Upper lobe of left lung (tissue), 6 donors: ENCODE measurements around the gene PBX3. TPM values are rescaled to one million over a fixed set of nuclear protein-coding genes. Genes with fewer than 3 reads are reported as not detected.

Experiments
- ATAC-seq, 2 donors: fragments of 200-7000 bp; cut with Tn5 transposase; one replicate each; pipeline ENCODE4 v1.9.1; 2022; ENCODE audit warnings: mild to moderate bottlenecking in 2 of 2, moderate library complexity in 2 of 2; ENCODE audit not compliant: low FRiP score in 2 of 2
- DNase-seq, 2 donors: peaks; one replicate each; pipeline ENCODE4 v3.0.0-alpha.2; 2019 to 2020
- H3K27ac ChIP-seq, 4 donors: fragments of 200-600 bp; sonication (generic); one replicate each; pipeline ENCODE4 v1.5.1; 2016 to 2019
- H3K27me3 ChIP-seq, 4 donors: fragments of 200-600 bp; sonication (generic); one replicate each; pipeline ENCODE4 v1.5.1; 2017 to 2019
- H3K36me3 ChIP-seq, 4 donors: fragments of 200-600 bp; sonication (generic); one replicate each; pipeline ENCODE4 v1.5.1; 2016 to 2019
- H3K4me1 ChIP-seq, 4 donors: fragments of 200-600 bp; sonication (generic); one replicate each; pipeline ENCODE4 v1.5.1; 2018 to 2019
- H3K4me3 ChIP-seq, 4 donors: fragments of 200-600 bp; sonication (generic); one replicate each; pipeline ENCODE4 v1.5.1; 2017 to 2019; ENCODE audit warnings: mild to moderate bottlenecking in 2 of 4, moderate library complexity in 1 of 4
- H3K9me3 ChIP-seq, 4 donors: fragments of 200-600 bp; sonication (generic); one replicate each; pipeline ENCODE4 v1.5.1; 2018 to 2019
- EP300 ChIP-seq, 4 donors: sonication (generic); formaldehyde crosslinking; IDR thresholded peaks; one replicate each; pipeline ENCODE4 v1.5.1; 2017; ENCODE audit warnings: antibody characterized with exemption in 4 of 4, control low read depth in 2 of 4
- POLR2A ChIP-seq, 4 donors: fragments of 450-650 bp; IDR thresholded peaks; one replicate each; pipeline ENCODE4 v1.5.1; 2016 to 2017; ENCODE audit warnings: antibody characterized with exemption in 4 of 4, mild to moderate bottlenecking in 2 of 4
- POLR2AphosphoS5 ChIP-seq, 2 donors: sonication (generic); formaldehyde crosslinking; IDR thresholded peaks; one replicate each; pipeline ENCODE4 v1.5.1; 2017; ENCODE audit warnings: antibody characterized with exemption in 2 of 2
- WGBS, 2 donors: methylation state at CpG; one replicate each; pipeline ENCODE4 v1.1.5; 2017 to 2018; 5-methylcytosine and 5-hydroxymethylcytosine counted together
- total RNA-seq, 6 donors: library from RNA; depleted of rRNA in 4 of 6; stranded (reverse); fragments of >200 nt in 4 of 6; gene quantifications; one replicate each; pipeline versions ENCODE4 v1.1.0 to v1.2.1, GENCODE V29; 2016 to 2021
- TF ChIP-seq, protein P1 (sequence below), 6 experiments: fragments of 450-650 bp in 4 of 6; fragments of 200-600 bp in 2 of 6; sonication (generic) in 2 of 6; IDR thresholded peaks; one replicate each; pipeline ENCODE4 v1.5.1; 2016 to 2019; ENCODE audit warnings: antibody characterized with exemption in 6 of 6
- donor health status: DM: no; HTN: no; CAD: no; lungs with moderate emphysema.
- donor health status: DM: no; HTN: yes; CAD: no; lungs with severe emphysema.

PBX3 gene
- total RNA-seq, 6 donors from 2014 or later, result 25.7 to 57.6 (median 41.9) TPM

DNA sequence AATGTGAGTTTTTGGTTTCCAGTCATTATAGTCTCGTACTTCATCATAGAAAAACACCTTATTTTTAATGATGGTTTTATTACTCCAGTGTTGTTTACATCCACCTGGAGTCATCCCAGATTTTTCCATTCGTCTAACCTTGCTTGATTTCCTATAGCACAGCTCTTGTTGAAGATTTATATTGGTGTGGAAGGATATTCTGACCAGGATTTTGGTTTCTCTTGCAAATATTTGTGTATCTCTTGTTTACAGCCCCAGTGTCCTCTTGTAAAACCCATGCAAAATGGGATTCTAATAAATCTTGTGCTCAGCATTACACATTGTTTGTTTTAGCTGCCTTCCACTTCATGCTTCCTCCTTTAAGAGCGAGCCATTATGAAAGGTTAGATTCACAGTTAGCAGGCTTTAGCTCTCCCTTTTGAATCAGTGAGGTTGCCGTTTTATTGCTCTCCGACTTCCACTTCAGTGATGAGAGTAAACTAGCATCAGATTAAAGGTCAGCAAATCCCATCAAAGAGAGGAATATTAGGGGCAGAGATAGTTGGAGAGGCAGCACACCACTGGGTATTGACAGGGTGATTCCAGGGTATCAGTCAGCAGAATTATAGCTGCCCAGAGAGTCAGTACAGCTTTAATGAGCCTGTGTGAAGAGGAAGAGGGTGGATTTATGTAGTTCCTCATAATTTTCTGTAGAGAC lies 157.1 kb downstream of the PBX3 start:
- WGBS, 2 donors, result 49 to 68% methylated on average over 5 of the region's 5 CpGs
- TF ChIP-seq POLR2A (IDR thresholded peaks at IDR 0.05) (no peak), EP300 (IDR thresholded peaks at IDR 0.05) (no peak), POLR2AphosphoS5 (IDR thresholded peaks at IDR 0.05) (no peak)
- TF ChIP-seq, protein P1, sequence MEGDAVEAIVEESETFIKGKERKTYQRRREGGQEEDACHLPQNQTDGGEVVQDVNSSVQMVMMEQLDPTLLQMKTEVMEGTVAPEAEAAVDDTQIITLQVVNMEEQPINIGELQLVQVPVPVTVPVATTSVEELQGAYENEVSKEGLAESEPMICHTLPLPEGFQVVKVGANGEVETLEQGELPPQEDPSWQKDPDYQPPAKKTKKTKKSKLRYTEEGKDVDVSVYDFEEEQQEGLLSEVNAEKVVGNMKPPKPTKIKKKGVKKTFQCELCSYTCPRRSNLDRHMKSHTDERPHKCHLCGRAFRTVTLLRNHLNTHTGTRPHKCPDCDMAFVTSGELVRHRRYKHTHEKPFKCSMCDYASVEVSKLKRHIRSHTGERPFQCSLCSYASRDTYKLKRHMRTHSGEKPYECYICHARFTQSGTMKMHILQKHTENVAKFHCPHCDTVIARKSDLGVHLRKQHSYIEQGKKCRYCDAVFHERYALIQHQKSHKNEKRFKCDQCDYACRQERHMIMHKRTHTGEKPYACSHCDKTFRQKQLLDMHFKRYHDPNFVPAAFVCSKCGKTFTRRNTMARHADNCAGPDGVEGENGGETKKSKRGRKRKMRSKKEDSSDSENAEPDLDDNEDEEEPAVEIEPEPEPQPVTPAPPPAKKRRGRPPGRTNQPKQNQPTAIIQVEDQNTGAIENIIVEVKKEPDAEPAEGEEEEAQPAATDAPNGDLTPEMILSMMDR (IDR thresholded peaks at IDR 0.05), result no peak
- H3K9me3 ChIP-seq, result no peaks in the 10 kb centered on the region
- peaks cover 0 to 5% (median 0%) of the 10 kb centered on the region in 4 donors for H3K4me1 ChIP-seq
- no peak overlapping the region for H3K27ac ChIP-seq
- H3K36me3 ChIP-seq, result no peaks in the 10 kb centered on the region
- H3K27me3 ChIP-seq, result no peaks in the 10 kb centered on the region
- DNase-seq, result no peak
- H3K4me3 ChIP-seq, result no peak overlapping the region
- peak in 1 of 2 donors; percentile 75 for ATAC-seq

DNA sequence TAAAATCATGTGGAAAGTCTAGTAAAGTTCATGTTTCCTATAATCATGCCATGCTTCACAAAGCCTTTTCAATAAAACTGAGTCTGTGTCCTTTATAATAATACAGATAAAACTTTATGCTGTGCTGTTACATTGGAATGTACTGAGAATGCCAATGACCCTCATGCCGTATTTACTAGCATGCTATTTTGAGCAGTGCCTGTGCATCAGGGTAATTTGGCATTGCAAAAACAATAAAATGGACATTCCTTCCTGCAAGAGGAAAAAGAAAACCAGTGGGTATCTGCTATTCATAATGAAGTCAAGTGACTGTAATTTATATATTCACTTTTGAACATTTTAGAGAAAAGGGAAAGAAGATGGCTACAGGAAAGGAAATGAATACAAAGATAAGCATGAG lies 159.0 kb downstream of the PBX3 start:
- H3K4me3 ChIP-seq, result no peak overlapping the region
- H3K27me3 ChIP-seq, result no peaks in the 10 kb centered on the region
- no peaks in the 10 kb centered on the region for H3K36me3 ChIP-seq
- ATAC-seq (no peak), DNase-seq (no peak)
- WGBS, 2 donors, result 59 to 67% methylated on average over 1 of the region's 1 CpG
- no peaks in the 10 kb centered on the region for H3K9me3 ChIP-seq
- no peak overlapping the region for H3K27ac ChIP-seq
- H3K4me1 ChIP-seq, result peaks cover 0 to 5% (median 0%) of the 10 kb centered on the region in 4 donors
- TF ChIP-seq, protein P1 (IDR thresholded peaks at IDR 0.05), result no peak
- no peak for TF ChIP-seq EP300 (IDR thresholded peaks at IDR 0.05)
- no peak for TF ChIP-seq POLR2AphosphoS5 (IDR thresholded peaks at IDR 0.05)
- TF ChIP-seq POLR2A (IDR thresholded peaks at IDR 0.05), result no peak

DNA sequence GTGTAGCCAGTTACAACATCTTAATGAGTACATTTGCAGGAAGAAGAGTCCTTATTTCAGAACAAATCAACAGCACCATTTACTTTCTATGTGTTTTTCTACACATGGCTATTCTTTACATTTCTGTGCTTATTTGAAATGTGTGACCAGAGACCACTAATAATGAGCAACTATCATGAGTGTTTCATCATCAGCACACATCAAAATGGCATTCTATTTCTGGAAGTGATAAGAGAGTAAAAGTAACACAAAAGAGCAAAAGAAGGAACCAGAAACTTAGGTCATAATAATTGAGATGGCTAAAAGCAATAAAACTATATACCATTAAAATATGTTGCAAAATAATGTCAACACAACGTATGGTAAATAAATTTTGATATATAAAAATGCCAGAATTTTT lies 159.7 kb downstream of the PBX3 start:
- Histone ChIP-seq H3K4me1 (peaks cover 0 to 5% (median 0%) of the 10 kb centered on the region in 4 donors), H3K4me3 (no peak overlapping the region), H3K27ac (no peak overlapping the region), H3K36me3 (no peaks in the 10 kb centered on the region), H3K9me3 (no peaks in the 10 kb centered on the region), H3K27me3 (no peaks in the 10 kb centered on the region)
- DNase-seq, result no peak
- ATAC-seq, result no peak
- TF ChIP-seq POLR2A (IDR thresholded peaks at IDR 0.05) (no peak), POLR2AphosphoS5 (IDR thresholded peaks at IDR 0.05) (no peak), EP300 (IDR thresholded peaks at IDR 0.05) (no peak)
- TF ChIP-seq, protein P1 (IDR thresholded peaks at IDR 0.05), result no peak
- 82 to 86% methylated on average over 1 of the region's 1 CpG for WGBS, 2 donors

DNA sequence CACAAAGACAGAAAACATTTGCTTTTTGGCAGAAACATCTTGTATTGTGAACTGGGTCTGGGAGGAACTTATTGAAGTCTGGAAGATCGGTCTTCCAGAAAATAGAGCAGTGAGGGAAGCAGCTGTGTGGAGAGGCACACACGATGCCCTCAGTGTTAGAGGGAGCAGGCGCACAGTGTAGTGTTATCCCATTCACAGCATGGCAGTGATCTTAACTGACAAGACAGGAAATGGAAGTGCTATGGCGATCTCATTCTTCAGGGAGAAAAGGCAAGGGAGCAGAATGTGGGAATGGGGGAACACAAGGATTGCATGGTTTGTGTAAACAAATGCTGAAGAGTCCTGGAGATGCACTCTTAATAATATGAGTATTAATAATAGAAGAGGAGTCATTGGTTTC lies 161.0 kb downstream of the PBX3 start:
- Histone ChIP-seq H3K27me3 (no peaks in the 10 kb centered on the region), H3K27ac (no peak overlapping the region), H3K36me3 (no peaks in the 10 kb centered on the region), H3K4me3 (no peak overlapping the region), H3K4me1 (peaks cover 0 to 5% (median 0%) of the 10 kb centered on the region in 4 donors), H3K9me3 (no peaks in the 10 kb centered on the region)
- TF ChIP-seq POLR2AphosphoS5 (IDR thresholded peaks at IDR 0.05) (no peak), EP300 (IDR thresholded peaks at IDR 0.05) (no peak), POLR2A (IDR thresholded peaks at IDR 0.05) (no peak)
- TF ChIP-seq, protein P1 (IDR thresholded peaks at IDR 0.05), result no peak
- no peak for DNase-seq
- ATAC-seq, result no peak
- 79 to 82% methylated on average over 4 of the region's 4 CpGs for WGBS, 2 donors

DNA sequence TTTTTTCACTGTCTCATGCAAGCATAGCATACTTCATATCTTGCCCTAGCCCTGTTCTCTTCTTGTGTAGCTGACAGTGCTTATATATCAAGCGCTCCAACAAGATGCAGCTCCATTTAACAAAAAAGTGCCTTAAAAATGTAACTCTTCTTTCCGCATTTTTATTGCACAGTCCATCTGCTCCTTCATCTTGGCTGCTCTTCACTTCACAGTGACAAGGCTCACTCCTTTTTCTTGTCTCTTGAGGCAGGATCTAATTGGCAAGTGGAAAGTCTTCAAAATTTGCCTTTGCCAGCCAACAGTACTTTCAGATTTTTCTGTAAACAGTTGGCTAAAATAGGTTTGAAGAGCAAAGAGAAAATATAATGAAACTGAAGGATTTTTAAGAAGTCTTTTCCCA lies 161.8 kb downstream of the PBX3 start:
- H3K36me3 ChIP-seq, result no peaks in the 10 kb centered on the region
- H3K4me3 ChIP-seq, result no peak overlapping the region
- 96 to 97% methylated on average over 2 of the region's 2 CpGs for WGBS, 2 donors
- H3K27me3 ChIP-seq, result no peaks in the 10 kb centered on the region
- no peaks in the 10 kb centered on the region for H3K9me3 ChIP-seq
- ATAC-seq (no peak), DNase-seq (no peak)
- TF ChIP-seq, protein P1 (IDR thresholded peaks at IDR 0.05), result no peak
- TF ChIP-seq EP300 (IDR thresholded peaks at IDR 0.05) (no peak), POLR2A (IDR thresholded peaks at IDR 0.05) (no peak), POLR2AphosphoS5 (IDR thresholded peaks at IDR 0.05) (no peak)
- peaks cover 0 to 5% (median 0%) of the 10 kb centered on the region in 4 donors for H3K4me1 ChIP-seq
- no peak overlapping the region for H3K27ac ChIP-seq
